ENCODE measurements around the gene ZNF878. TPM values are rescaled to one million over a fixed set of nuclear protein-coding genes. Genes with fewer than 3 reads are reported as not detected.

The ZNF878 gene
- polyA plus RNA-seq, result not detected in 2 replicates

GRCh38 chr19:12052497-12053169 lies at the start of gene ZNF878:
Gene ZNF878, minus strand, starts transcription at chr19:12052961. Its CDS starts 160 bp downstream, at chr19:12052801.

GRCh38 chr19:12064590-12065538 lies 12.1 kb upstream of the ZNF878 start, which contains the start of gene ZNF844:
Gene ZNF844, plus strand, starts transcription at chr19:12064731. Its CDS starts 143 bp downstream, at chr19:12064874.

GRCh38 chr19:12035220-12036172 lies 17.3 kb downstream of the ZNF878 start, which contains the start of gene ZNF433:
Gene ZNF433, minus strand, starts transcription at chr19:12035679. Its CDS starts 140 bp downstream, at chr19:12035539.

Other genes starting within 250 kb of the ZNF878 start
- gene ZNF440, start 238.7 kb downstream of the ZNF878 start, polyA plus RNA-seq, result 3.0 and 3.7 TPM in 2 replicates
- 2.2 and 8.2 TPM in 2 replicates for gene ZNF439, start 204.2 kb downstream of the ZNF878 start, polyA plus RNA-seq
- 0.22 and 0.70 TPM in 2 replicates for gene ZNF69, start 165.2 kb downstream of the ZNF878 start, polyA plus RNA-seq
- gene ZNF700, start 127.9 kb downstream of the ZNF878 start, polyA plus RNA-seq, result 0.39 and 5.0 TPM in 2 replicates
- 0.99 and 2.5 TPM in 2 replicates for gene ZNF763, start 87.9 kb downstream of the ZNF878 start, polyA plus RNA-seq
- gene ZNF433, start 17.3 kb downstream of the ZNF878 start, polyA plus RNA-seq, result 2.7 and 4.4 TPM in 2 replicates
- gene ZNF844, start 11.8 kb upstream of the ZNF878 start, polyA plus RNA-seq, result 2.4 and 5.2 TPM in 2 replicates
- gene ZNF20, start 87.4 kb upstream of the ZNF878 start, polyA plus RNA-seq, result not detected in 2 replicates
- gene ZNF625, start 103.8 kb upstream of the ZNF878 start, polyA plus RNA-seq, result 4.5 and 9.4 TPM in 2 replicates
- gene ZNF136, start 110.1 kb upstream of the ZNF878 start, polyA plus RNA-seq, result 4.0 and 7.6 TPM in 2 replicates
- gene ZNF44, start 241.9 kb upstream of the ZNF878 start, polyA plus RNA-seq, result 7.7 and 9.4 TPM in 2 replicates